NCI-H2029 treated with DMSO at 0.1 percent for 48 hours (cell line): ENCODE measurements around the gene GIMAP8.
"Not testable (repeated sequence)": the region's sequence is repeated elsewhere in the genome, so short reads cannot be mapped to it uniquely, and the experiment has no call there.

Experiments
- DNase-seq: peaks from one replicate; lab custom pipeline; 2025; lab: John Stamatoyannopoulos, UW

The GIMAP8 gene

DNA sequence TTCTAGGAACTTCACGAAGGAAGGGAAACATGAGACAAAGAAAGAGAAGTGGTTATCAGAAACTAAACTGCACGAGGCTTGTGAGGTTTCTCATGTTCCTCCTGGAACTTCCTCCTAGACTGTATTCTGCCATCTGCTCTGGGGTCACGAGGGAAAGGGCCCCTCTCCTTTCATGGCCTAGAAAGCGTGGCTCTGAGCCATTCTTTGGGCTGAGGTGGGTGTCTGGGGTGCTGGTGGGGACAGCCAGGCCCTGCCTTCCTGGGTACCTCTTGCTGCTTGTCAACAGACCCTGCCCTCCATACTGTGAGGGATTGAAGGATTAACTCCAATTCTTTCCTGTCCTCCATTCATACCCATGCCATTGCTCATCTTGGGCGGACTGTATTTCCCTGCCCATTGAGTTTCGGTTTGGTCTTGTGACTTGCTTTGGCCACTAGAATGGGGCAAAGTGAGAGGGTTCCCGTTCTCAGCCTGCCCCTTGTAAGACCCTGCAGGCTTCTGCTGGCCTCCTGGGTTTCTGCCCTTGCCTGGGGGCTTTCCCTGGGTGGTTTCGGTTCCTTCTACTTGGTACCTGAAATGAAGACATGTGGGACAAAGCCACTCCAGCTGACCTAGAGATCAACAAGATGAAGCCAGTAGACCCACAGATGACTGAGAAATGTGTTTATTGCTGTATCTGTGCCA, 14.9 kb upstream of the GIMAP8 start:
- no peak for DNase-seq

DNA sequence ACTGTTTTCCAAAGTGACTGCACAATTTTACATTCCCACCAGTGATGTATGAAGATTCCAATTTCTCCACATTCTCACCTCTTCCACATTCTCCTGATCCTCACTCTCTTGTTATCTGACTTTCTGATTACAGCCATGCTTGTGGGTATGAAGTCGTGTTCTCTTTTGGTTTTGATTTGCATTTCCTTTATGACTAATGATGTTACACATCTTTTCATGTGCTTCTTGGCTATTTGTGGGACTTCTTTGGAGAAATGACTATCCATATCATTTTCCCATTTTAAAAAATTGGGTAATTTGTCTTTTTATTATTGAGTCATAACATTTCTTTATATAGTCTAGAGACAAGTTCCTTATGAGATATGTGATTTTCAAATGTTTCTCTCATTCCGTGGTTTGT, 10.5 kb upstream of the GIMAP8 start:
- no peak for DNase-seq

- DNase-seq, result no peak
Observed at GRCh38 chr7:150441524-150441923, 8.9 kb upstream of the GIMAP8 start.

- DNase-seq, result no peak
Observed at GRCh38 chr7:150442811-150443210, 7.6 kb upstream of the GIMAP8 start.

GRCh38 chr7:150443793-150444540, 6.5 kb upstream of the GIMAP8 start:
- no peak for DNase-seq

GRCh38 chr7:150444674-150445365, 5.6 kb upstream of the GIMAP8 start:
- DNase-seq, result no peak

GRCh38 chr7:150446288-150446938, 4.0 kb upstream of the GIMAP8 start:
- DNase-seq, result no peak

DNA sequence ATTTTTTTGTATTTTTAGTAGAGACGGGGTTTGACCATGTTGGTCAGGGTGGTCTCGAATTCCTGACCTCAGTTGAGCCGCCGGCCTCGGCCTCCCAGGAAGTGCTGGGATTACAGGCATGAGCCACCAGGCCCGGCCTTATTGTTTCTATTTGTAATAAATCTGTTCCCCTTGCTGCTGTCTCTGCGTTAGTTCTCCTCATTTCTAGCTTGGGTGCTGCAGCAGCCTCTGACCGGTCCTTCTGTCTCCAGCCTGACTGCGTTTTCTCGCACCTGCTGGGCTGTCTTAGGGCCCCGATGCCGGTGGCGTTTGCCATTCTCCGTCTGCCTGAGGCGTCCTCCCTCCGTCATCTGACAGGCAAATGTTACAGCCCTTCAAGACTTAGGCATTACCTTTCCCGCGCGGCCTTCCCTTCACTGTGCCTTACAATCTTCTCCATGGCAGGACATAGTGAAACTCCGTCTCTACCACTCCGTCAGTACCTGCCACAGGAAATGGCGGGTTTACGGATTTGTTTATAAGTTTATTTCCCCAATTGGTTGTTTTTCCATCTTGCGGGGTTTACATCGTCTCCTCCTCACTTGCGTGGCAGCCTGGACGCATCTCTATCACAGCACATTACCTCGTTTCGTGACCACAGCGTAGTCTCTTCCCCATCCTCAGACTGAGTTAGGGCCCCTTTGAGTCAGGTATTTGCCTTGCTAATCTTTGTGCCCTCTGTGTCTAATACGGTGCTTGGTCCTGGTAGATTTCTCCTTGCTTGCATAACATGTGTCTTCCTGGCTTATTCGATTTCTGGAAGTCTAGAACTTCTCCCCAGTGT, 2.3 kb upstream of the GIMAP8 start:
- no peak for DNase-seq

DNA sequence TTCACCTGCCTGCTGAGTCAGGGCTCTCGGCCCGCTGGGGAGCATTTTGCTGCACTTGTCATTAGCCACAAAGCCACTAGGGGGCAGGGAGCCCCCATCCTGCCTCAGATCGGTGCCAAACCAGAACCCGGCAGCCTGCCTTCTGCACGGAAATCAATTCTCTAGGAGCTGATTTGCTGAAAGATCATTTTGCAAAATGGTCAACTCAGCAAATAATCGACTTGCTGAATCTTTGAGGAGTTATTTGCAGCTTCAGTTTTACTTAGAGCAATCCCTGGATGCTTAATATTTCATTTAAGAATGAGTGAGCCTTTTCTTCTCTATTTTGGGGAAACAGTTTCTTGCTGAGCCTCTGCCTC, 1.7 kb upstream of the GIMAP8 start:
- peak; percentile 28 for DNase-seq

DNA sequence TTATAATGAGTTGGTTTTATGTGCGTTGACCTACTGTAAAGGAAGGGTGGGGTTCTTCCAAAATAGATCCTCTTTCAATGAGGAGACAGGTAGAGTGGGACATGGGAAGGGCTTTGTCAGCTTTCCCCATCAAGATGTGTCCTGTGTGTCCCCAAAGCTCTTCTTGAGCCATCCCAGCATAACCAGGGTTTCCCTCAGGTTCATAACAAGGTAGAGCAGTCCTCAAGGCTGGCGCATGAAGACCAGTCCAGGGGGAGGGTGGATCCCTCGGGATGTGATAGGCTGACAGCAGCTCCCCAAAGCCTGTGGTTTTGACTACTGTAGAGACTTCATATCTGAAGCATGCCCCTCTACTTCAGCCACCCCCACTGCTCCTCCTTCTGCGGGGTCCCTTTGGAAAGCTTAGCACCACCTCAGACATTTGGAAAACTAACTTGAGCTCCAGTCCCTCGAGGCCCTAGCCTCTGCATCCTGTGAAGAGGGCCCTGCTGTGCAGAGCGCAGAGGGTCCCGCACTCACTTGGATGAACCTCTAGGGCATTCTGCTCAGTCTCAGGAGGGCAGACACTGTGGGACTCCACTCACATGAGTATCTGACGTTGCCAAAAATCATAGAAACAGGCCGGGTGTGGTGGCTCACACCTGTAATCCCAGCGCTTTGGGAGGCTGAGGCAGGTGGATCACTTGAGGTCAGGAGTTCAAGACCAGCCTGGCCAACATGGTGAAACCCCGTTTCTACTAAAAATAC, 1.1 kb upstream of the GIMAP8 start:
- DNase-seq, result no peak

DNA sequence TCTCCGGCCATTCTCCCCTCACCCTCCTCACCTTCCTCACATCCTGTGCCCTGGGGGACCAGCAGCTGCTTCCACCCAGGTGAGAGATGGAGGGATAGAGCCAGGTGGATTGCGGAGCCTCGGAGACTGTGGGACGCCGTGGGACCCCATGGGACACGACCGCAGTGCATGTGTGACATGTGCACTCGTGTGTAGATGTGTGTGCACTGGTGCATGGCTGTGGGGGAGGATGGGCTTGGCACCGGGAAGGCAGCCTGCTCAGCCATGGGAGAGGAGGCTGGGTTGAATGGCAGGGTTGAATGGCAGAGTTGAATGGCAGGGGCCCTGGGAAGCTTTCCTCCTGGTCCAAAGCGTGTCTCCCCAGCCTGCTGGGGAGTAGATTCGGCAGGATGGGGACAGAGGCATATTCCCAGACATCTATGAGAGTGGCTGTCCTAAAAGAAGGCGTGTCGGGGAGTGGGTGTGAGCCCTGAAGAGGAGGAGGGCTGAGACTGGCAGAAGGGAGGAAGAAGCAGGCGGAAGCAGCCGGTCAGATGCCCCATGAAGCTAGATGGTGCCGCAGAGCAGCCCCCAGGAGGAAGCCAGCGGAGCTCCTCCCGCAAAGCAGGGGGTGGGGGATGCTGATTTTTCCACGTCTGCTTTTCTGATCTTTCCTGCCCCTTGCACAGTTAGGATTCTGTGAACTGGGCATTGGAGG, 815 bp downstream of the GIMAP8 start:
- no peak for DNase-seq

GRCh38 chr7:150451833-150452461, 1.5 kb downstream of the GIMAP8 start:
- DNase-seq, result no peak

GRCh38 chr7:150453181-150453580, 2.8 kb downstream of the GIMAP8 start:
- no peak for DNase-seq

DNA sequence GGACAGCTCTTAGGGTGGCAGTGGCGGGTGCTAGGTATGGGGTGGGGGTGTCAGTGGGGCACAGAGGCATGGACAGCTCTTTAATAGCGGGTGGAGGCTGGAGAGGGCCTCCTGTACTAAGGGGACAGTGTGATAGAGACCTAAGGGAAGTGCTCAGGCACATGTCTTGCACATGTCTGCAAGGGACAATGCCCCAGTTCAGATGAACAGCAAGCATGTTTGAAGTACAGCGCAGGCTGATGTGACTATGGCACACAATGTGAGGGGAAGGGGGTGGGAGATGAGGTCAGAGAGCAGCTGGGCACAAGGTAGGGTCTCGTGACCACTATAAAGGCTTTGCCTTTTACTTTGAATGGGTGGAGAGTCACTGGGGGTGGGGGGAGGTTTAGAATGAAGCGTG, 3.5 kb downstream of the GIMAP8 start:
- DNase-seq, result no peak

- not testable (repeated sequence) for DNase-seq
Observed at GRCh38 chr7:150457064-150457463, 6.6 kb downstream of the GIMAP8 start.

GRCh38 chr7:150458235-150458634, 7.8 kb downstream of the GIMAP8 start:
- no peak for DNase-seq

DNA sequence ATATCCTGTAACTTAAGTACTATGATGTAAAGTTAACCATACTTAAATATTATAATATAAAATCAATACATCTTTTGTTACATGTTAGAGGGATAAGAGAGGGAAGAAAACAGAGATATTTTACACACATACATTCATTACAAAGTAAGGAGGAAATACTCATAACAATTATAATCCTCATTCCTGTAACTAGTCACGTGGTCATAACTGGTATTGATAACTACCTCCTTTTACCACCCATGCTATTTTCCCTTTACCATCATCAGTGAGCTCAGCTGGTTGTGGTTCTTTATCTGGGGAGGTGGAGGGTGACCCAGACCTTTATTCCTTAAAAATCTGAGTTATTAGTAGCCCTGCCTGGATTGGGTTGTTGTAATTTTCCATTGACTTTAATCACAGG, 8.3 kb downstream of the GIMAP8 start:
- DNase-seq, result no peak

GRCh38 chr7:150461520-150461919, 11.1 kb downstream of the GIMAP8 start:
- DNase-seq, result no peak

DNA sequence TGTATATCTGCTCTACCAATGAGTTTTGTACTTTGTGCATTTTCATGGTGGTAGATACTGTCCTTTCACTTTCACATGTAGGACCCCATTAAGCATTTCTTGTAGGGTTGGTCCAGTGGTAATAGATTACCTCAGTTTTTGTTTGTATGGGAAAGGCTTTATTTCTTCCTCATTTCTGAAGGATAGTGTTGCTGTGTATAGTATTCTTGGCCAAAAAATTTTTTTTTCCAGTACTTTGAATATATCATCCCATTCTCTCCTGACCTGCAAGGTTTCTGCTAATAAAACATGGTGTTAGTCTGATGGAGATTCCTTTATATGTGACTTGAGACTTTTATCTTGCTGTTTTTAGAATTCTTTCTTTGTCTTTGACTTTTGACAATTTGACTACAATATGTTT, 12.0 kb downstream of the GIMAP8 start:
- DNase-seq, result no peak

GRCh38 chr7:150463461-150463860, 13.0 kb downstream of the GIMAP8 start:
- no peak for DNase-seq
